ENCODE measurements around the gene KDM4C. TPM values are rescaled to one million over a fixed set of nuclear protein-coding genes. Genes with fewer than 3 reads are reported as not detected.

KDM4C gene
- polyA plus RNA-seq, 2 of the 4 experiments (the other 2 are of a cell fraction), result 9.6 to 15.6 TPM

DNA sequence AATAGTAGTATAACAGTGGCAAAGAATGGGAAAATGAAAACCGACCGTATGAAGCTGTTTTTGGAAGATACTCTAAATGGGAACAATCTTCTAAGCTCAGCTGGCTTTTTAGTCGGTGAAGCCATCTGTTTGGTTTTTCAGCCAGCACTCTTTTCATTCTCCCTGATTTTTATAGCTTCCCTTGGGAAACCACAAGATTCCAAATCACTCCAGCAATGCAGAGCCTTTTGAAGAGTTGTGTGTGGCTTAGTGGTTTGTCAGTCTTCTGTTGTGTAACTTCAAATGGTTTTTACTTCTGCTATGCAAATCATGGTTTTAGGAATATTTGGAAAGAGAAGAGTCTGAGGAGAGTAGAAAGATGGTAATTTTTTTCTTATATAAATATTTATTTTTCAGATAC lies 180.7 kb downstream of the KDM4C start:
- CTCF ChIA-PET, result no interaction called here
- peaks cover 5% of the 10 kb centered on the region for H3K4me1 ChIP-seq
- no peak overlapping the region for H3K27ac ChIP-seq
- H3K4me3 ChIP-seq, result no peak overlapping the region
- ATAC-seq, result no peak
- POLR2A ChIA-PET, result no interaction called here
- 65% methylated on average over 3 of the region's 3 CpGs for WGBS (ENCODE audit: missing lambda C conversion rate)
- no peaks in the 10 kb centered on the region for H3K9me3 ChIP-seq
- DNase-seq (ENCODE audit: low read depth in 1 of 2, low spot score in 1 of 2), result no peak
- no peak for TF ChIP-seq FOXS1 (CRISPR knock-in tag; IDR thresholded peaks at IDR 0.05)
- no peak for TF ChIP-seq HOXB5 (CRISPR knock-in tag; IDR thresholded peaks at IDR 0.05)
- TF ChIP-seq ZC3H11A (IDR thresholded peaks at IDR 0.05), result no peak
- no peak for TF ChIP-seq TFCP2L1 (CRISPR knock-in tag; IDR thresholded peaks at IDR 0.05)
- no peak for TF ChIP-seq FOSL2 (IDR thresholded peaks at IDR 0.05)
- no peak for TF ChIP-seq FOSL2 (CRISPR knock-in tag; IDR thresholded peaks at IDR 0.05)
- no peak for FAIRE-seq
- H3K4me2 ChIP-seq, result no peak overlapping the region

- ChIA-PET CTCF (interaction anchor here (1.3 kb wide), 1 partner anchor 14 kb away, joined by 4 read pairs; no protein-coding TSS in a partner anchor), POLR2A (no interaction called here)
- Histone ChIP-seq H3K27ac (no peak overlapping the region), H3K9me3 (no peaks in the 10 kb centered on the region), H3K4me3 (no peak overlapping the region), H3K4me1 (peaks cover 5% of the 10 kb centered on the region), H3K4me2 (no peak overlapping the region)
- TF ChIP-seq CBX8 (IDR thresholded peaks at IDR 0.05) (no peak), RFX5 (IDR thresholded peaks at IDR 0.05) (no peak), RNF2 (IDR thresholded peaks at IDR 0.05; ENCODE audit: borderline replicate concordance, low read depth) (no peak), ESRRA (IDR thresholded peaks at IDR 0.05; ENCODE audit: borderline replicate concordance, low read length) (no peak), REST (IDR thresholded peaks at IDR 0.05) (no peak), NR3C1 (IDR thresholded peaks at IDR 0.05) (no peak), JUNB (IDR thresholded peaks at IDR 0.05) (no peak), ZNF302 (CRISPR knock-in tag; IDR thresholded peaks at IDR 0.05) (no peak), EHMT2 (IDR thresholded peaks at IDR 0.05; ENCODE audit: low read depth) (no peak), MYC (IDR thresholded peaks at IDR 0.05; ENCODE audit: borderline replicate concordance, low read length) (no peak)
- TF ChIP-seq, protein P1, sequence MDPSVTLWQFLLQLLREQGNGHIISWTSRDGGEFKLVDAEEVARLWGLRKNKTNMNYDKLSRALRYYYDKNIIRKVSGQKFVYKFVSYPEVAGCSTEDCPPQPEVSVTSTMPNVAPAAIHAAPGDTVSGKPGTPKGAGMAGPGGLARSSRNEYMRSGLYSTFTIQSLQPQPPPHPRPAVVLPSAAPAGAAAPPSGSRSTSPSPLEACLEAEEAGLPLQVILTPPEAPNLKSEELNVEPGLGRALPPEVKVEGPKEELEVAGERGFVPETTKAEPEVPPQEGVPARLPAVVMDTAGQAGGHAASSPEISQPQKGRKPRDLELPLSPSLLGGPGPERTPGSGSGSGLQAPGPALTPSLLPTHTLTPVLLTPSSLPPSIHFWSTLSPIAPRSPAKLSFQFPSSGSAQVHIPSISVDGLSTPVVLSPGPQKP (IDR thresholded peaks at IDR 0.05; ENCODE audit: low read depth, low read length), result no peak
- WGBS (ENCODE audit: missing lambda C conversion rate), result 95% methylated on average over 2 of the region's 2 CpGs
- no peak for FAIRE-seq
- no peak for ATAC-seq
- DNase-seq (ENCODE audit: low read depth in 1 of 2, low spot score in 1 of 2), result no peak
Observed at GRCh38 chr9:6938873-6939272, 181.1 kb downstream of the KDM4C start.

- no peak for ATAC-seq
- Histone ChIP-seq H3K4me3 (no peak overlapping the region), H3K9me3 (no peaks in the 10 kb centered on the region), H3K27ac (no peak overlapping the region), H3K4me1 (peaks cover 19% of the 10 kb centered on the region), H3K4me2 (no peak overlapping the region)
- DNase-seq (ENCODE audit: low read depth in 1 of 2, low spot score in 1 of 2), result no peak
- WGBS (ENCODE audit: missing lambda C conversion rate), result 83% methylated on average over 4 of the region's 4 CpGs
- ChIA-PET CTCF (no interaction called here), POLR2A (no interaction called here)
- TF ChIP-seq ZNF302 (CRISPR knock-in tag; IDR thresholded peaks at IDR 0.05) (no peak), RARB (CRISPR knock-in tag; IDR thresholded peaks at IDR 0.05) (no peak), PBX3 (IDR thresholded peaks at IDR 0.05) (no peak), MAZ (IDR thresholded peaks at IDR 0.05; ENCODE audit: borderline replicate concordance, low read depth, low read length) (no peak), HDAC2 (IDR thresholded peaks at IDR 0.05) (no peak), FOSB (CRISPR knock-in tag; IDR thresholded peaks at IDR 0.05) (no peak), RCOR1 (IDR thresholded peaks at IDR 0.05; ENCODE audit: low read depth, low read length) (no peak), CBX2 (IDR thresholded peaks at IDR 0.05; ENCODE audit: borderline replicate concordance, low read depth) (no peak), RAD21 (conservative IDR thresholded peaks at IDR 0.05 in 1 of 2, IDR thresholded peaks at IDR 0.05 in 1 of 2) (no peak), EHF (CRISPR knock-in tag; IDR thresholded peaks at IDR 0.05) (no peak), MAX (IDR thresholded peaks at IDR 0.05) (no peak), RNF2 (IDR thresholded peaks at IDR 0.05; ENCODE audit: borderline replicate concordance, low read depth) (no peak), MAFK (IDR thresholded peaks at IDR 0.05; ENCODE audit: partially characterized antibody) (no peak), JUNB (IDR thresholded peaks at IDR 0.05) (no peak), CBX8 (IDR thresholded peaks at IDR 0.05) (no peak), FOXS1 (CRISPR knock-in tag; IDR thresholded peaks at IDR 0.05) (no peak)
- no peak for FAIRE-seq
Observed at GRCh38 chr9:6941501-6941900, 183.7 kb downstream of the KDM4C start.

Data from A549 (cell line).